Measurements from ENCODE around the gene GMDS.

GMDS gene

GRCh38 chr6:2190661-2191389 is 54.6 kb downstream of the GMDS start:
- no peaks in the 10 kb centered on the region for H3K4me1 ChIP-seq (ENCODE audit: insufficient read depth, low read length)
- H4K20me1 ChIP-seq (ENCODE audit: insufficient read depth, low read length) = peaks cover 17% of the 10 kb centered on the region
- H3K36me3 ChIP-seq (ENCODE audit: insufficient read depth, low read length) = peaks cover 8% of the 10 kb centered on the region
- H3K79me2 ChIP-seq (ENCODE audit: insufficient read depth, low read length) = no peaks in the 10 kb centered on the region; the same call in 1 of the 2 replicates
- ATAC-seq (ENCODE audit: insufficient read depth, low read depth) = no peak
- no peak overlapping the region for H3K4me2 ChIP-seq (ENCODE audit: insufficient read depth, low read length)
- no peak overlapping the region for H3K4me3 ChIP-seq (ENCODE audit: low read depth in 1 of 2, low read length in 2 of 2)
- TF ChIP-seq EZH2 (IDR thresholded peaks at IDR 0.05; ENCODE audit: borderline replicate concordance, low read depth, low read length, severe bottlenecking) (no peak), CTCF (IDR thresholded peaks at IDR 0.05; ENCODE audit: borderline replicate concordance, extremely low read depth, low read length, poor library complexity, severe bottlenecking) (no peak)
- H3K9me3 ChIP-seq (ENCODE audit: insufficient read depth, low read length, severe bottlenecking) = peaks cover 17% of the 10 kb centered on the region
- H3K9ac ChIP-seq (ENCODE audit: low read depth, low read length) = no peak overlapping the region
- DNase-seq = no peak
- no peak overlapping the region for H2AFZ ChIP-seq (ENCODE audit: low read depth, low read length)
- no peaks in the 10 kb centered on the region for H3K27me3 ChIP-seq (ENCODE audit: insufficient read depth, low read length, poor library complexity)
- no peak overlapping the region for H3K27ac ChIP-seq (ENCODE audit: low read length)

- Histone ChIP-seq H3K27me3 (ENCODE audit: insufficient read depth, low read length, poor library complexity) (no peaks in the 10 kb centered on the region), H4K20me1 (ENCODE audit: insufficient read depth, low read length) (peaks cover 17% of the 10 kb centered on the region), H3K27ac (ENCODE audit: low read length) (no peak overlapping the region), H3K4me2 (ENCODE audit: insufficient read depth, low read length) (no peak overlapping the region), H3K79me2 (ENCODE audit: insufficient read depth, low read length) (no peaks in the 10 kb centered on the region; the same call in 1 of the 2 replicates), H3K36me3 (ENCODE audit: insufficient read depth, low read length) (peaks cover 8% of the 10 kb centered on the region), H3K9me3 (ENCODE audit: insufficient read depth, low read length, severe bottlenecking) (peaks cover 17% of the 10 kb centered on the region), H3K4me3 (ENCODE audit: low read depth in 1 of 2, low read length in 2 of 2) (no peak overlapping the region), H2AFZ (ENCODE audit: low read depth, low read length) (no peak overlapping the region), H3K4me1 (ENCODE audit: insufficient read depth, low read length) (no peaks in the 10 kb centered on the region), H3K9ac (ENCODE audit: low read depth, low read length) (no peak overlapping the region)
- ATAC-seq (ENCODE audit: insufficient read depth, low read depth) (no peak), DNase-seq (no peak)
- TF ChIP-seq CTCF (IDR thresholded peaks at IDR 0.05; ENCODE audit: borderline replicate concordance, extremely low read depth, low read length, poor library complexity, severe bottlenecking) (no peak), EZH2 (IDR thresholded peaks at IDR 0.05; ENCODE audit: borderline replicate concordance, low read depth, low read length, severe bottlenecking) (no peak)
These were observed 56.5 kb downstream of the GMDS start for GRCh38 chr6:2188856-2189384.

GRCh38 chr6:2188397-2188796 is 57.0 kb downstream of the GMDS start:
- Histone ChIP-seq H3K79me2 (ENCODE audit: insufficient read depth, low read length) (no peaks in the 10 kb centered on the region; the same call in 1 of the 2 replicates), H3K4me2 (ENCODE audit: insufficient read depth, low read length) (no peak overlapping the region), H3K4me3 (ENCODE audit: low read depth in 1 of 2, low read length in 2 of 2) (no peak overlapping the region), H4K20me1 (ENCODE audit: insufficient read depth, low read length) (peaks cover 17% of the 10 kb centered on the region), H3K9me3 (ENCODE audit: insufficient read depth, low read length, severe bottlenecking) (peaks cover 17% of the 10 kb centered on the region), H3K4me1 (ENCODE audit: insufficient read depth, low read length) (no peaks in the 10 kb centered on the region), H3K9ac (ENCODE audit: low read depth, low read length) (no peak overlapping the region), H3K36me3 (ENCODE audit: insufficient read depth, low read length) (peaks cover 8% of the 10 kb centered on the region), H2AFZ (ENCODE audit: low read depth, low read length) (no peak overlapping the region), H3K27me3 (ENCODE audit: insufficient read depth, low read length, poor library complexity) (no peaks in the 10 kb centered on the region), H3K27ac (ENCODE audit: low read length) (no peak overlapping the region)
- TF ChIP-seq CTCF (IDR thresholded peaks at IDR 0.05; ENCODE audit: borderline replicate concordance, extremely low read depth, low read length, poor library complexity, severe bottlenecking) (no peak), EZH2 (IDR thresholded peaks at IDR 0.05; ENCODE audit: borderline replicate concordance, low read depth, low read length, severe bottlenecking) (no peak)
- no peak for DNase-seq
- no peak for ATAC-seq (ENCODE audit: insufficient read depth, low read depth)

Measured in DND-41 (cell line).